ENCODE data around the gene PFN3.

- TF ChIP-seq CTCF (IDR thresholded peaks at IDR 0.05) (no peak), EP300 (IDR thresholded peaks at IDR 0.05) (no peak), POLR2A (IDR thresholded peaks at IDR 0.05) (no peak), POLR2AphosphoS5 (IDR thresholded peaks at IDR 0.05) (no peak)
Measured at GRCh38 chr5:177397875-177398390, 2.5 kb downstream of the PFN3 start.

Measured in sigmoid colon (tissue), 4 donors.